Smooth muscle cell (in vitro differentiated cells): Measurements from ENCODE around the gene WDFY1. TPM values are rescaled to one million over a fixed set of nuclear protein-coding genes. Genes with fewer than 3 reads are reported as not detected.
"Not testable (repeated sequence)": the region's sequence is repeated elsewhere in the genome, so short reads cannot be mapped to it uniquely, and the experiment has no call there.

Experiments
- DNase-seq: peaks from one replicate; lab custom pipeline; 2025; ENCODE audit not compliant: unreplicated experiment; lab: John Stamatoyannopoulos, UW
- H2AFZ ChIP-seq: fragments of 200-600 bp; sonication (generic); 2 replicates; pipeline ENCODE4 v1.6.0; 2016; ENCODE audit warnings: antibody characterized with exemption, low read depth, mild to moderate bottlenecking
- H3F3A ChIP-seq: fragments of 200-600 bp; sonication (generic); 2 replicates; pipeline ENCODE4 v1.6.0; 2017; ENCODE audit warnings: antibody characterized with exemption, low read depth
- H3K27ac ChIP-seq: fragments of 200-600 bp; sonication (generic); 2 replicates; pipeline ENCODE4 v1.5.1; 2016; ENCODE audit warnings: low read depth, mild to moderate bottlenecking
- H3K27me3 ChIP-seq: fragments of 200-600 bp; sonication (generic); 2 replicates; pipeline ENCODE4 v1.6.1; 2016; ENCODE audit warnings: low read depth, mild to moderate bottlenecking
- H3K36me3 ChIP-seq: fragments of 200-600 bp; sonication (generic); 2 replicates; pipeline ENCODE4 v1.5.1; 2016; ENCODE audit warnings: low read depth
- H3K4me1 ChIP-seq: fragments of 200-600 bp; sonication (generic); 2 replicates; pipeline ENCODE4 v1.5.1; 2016; ENCODE audit warnings: low read depth
- H3K4me2 ChIP-seq: fragments of 200-600 bp; sonication (generic); 2 replicates; pipeline ENCODE4 v1.6.0; 2016; ENCODE audit warnings: mild to moderate bottlenecking
- H3K4me3 ChIP-seq: fragments of 200-600 bp; sonication (generic); 2 replicates; pipeline ENCODE4 v1.5.1; 2016; ENCODE audit warnings: mild to moderate bottlenecking
- H3K79me2 ChIP-seq: fragments of 200-600 bp; sonication (generic); 2 replicates; pipeline ENCODE4 v1.6.0; 2016; ENCODE audit warnings: low read depth, mild to moderate bottlenecking
- H3K9ac ChIP-seq: fragments of 200-600 bp; sonication (generic); 2 replicates; pipeline ENCODE4 v1.6.0; 2016; ENCODE audit warnings: low read depth
- H3K9me3 ChIP-seq: fragments of 200-600 bp; sonication (generic); replicated peaks from 2 replicates; pipeline ENCODE4 v1.5.1; 2016; ENCODE audit warnings: low read depth
- H4K20me1 ChIP-seq: fragments of 200-600 bp; sonication (generic); 2 replicates; pipeline ENCODE4 v1.6.0; 2016; ENCODE audit warnings: low read depth
- CTCF ChIP-seq: fragments of 200-600 bp; sonication (generic); IDR thresholded peaks from 2 replicates; pipeline ENCODE4 v1.5.1; 2017; ENCODE audit warnings: borderline replicate concordance, mild to moderate bottlenecking, antibody characterized with exemption; ENCODE audit not compliant: insufficient read depth, poor library complexity, severe bottlenecking
- WGBS: methylation state at CpG from one replicate; pipeline ENCODE4 v1.1.7; 2016; ENCODE audit warnings: low lambda C conversion rate; 5-methylcytosine and 5-hydroxymethylcytosine counted together
- polyA plus RNA-seq: library from polyadenylated mRNA; unstranded; fragments of >200 nt; fragmentation: Nextera tagmentation; extraction: Ambion mirVana; gene quantifications from 2 replicates; pipeline ENCODE4 v1.2.1, GENCODE V29; 2016
- total RNA-seq: library from RNA; depleted of rRNA; stranded (reverse); fragments of >200 nt; gene quantifications from 2 replicates; pipeline ENCODE4 v1.2.3, GENCODE V29; 2014

The WDFY1 gene
- total and polyA plus RNA-seq, 2 experiments from 2014 or later: 31.6 to 58.6 TPM

- Histone ChIP-seq H3K9me3 (no peaks in the 10 kb centered on the region), H3K27me3 (no peaks in the 10 kb centered on the region), H4K20me1 (peaks cover 35% of the 10 kb centered on the region), H3K9ac (peak overlapping the region; percentile 85), H3K27ac (peak overlapping the region; percentile 83), H2AFZ (peak overlapping the region; percentile 78), H3K79me2 (peaks cover 48% of the 10 kb centered on the region), H3K36me3 (no peaks in the 10 kb centered on the region), H3K4me2 (peak overlapping the region; percentile 97), H3F3A (peaks cover 3% of the 10 kb centered on the region), H3K4me3 (peak overlapping the region; percentile 84), H3K4me1 (peaks cover 14% of the 10 kb centered on the region)
- DNase-seq: peak; percentile 30
- WGBS: under 1% methylated on average over 32 of the region's 46 CpGs
- TF ChIP-seq CTCF: no peak
Observed at GRCh38 chr2:223944166-223944702, 901 bp downstream of the WDFY1 start.

GRCh38 chr2:223943561-223944008, 1.6 kb downstream of the WDFY1 start:
- Histone ChIP-seq H3K36me3 (no peaks in the 10 kb centered on the region), H3K79me2 (peaks cover 54% of the 10 kb centered on the region), H4K20me1 (peaks cover 41% of the 10 kb centered on the region), H3K9me3 (no peaks in the 10 kb centered on the region), H3K4me1 (peaks cover 14% of the 10 kb centered on the region), H3K27ac (peak overlapping the region; percentile 83), H3K9ac (no peak overlapping the region), H2AFZ (no peak overlapping the region), H3K4me2 (peak overlapping the region; percentile 97), H3F3A (peaks cover 3% of the 10 kb centered on the region), H3K27me3 (no peaks in the 10 kb centered on the region), H3K4me3 (peak overlapping the region; percentile 84)
- no peak for DNase-seq
- 12% methylated on average over 7 of the region's 7 CpGs for WGBS
- no peak for TF ChIP-seq CTCF

GRCh38 chr2:223943135-223943534, 2.0 kb downstream of the WDFY1 start:
- peaks cover 3% of the 10 kb centered on the region for H3F3A ChIP-seq
- H3K79me2 ChIP-seq: peaks cover 59% of the 10 kb centered on the region
- peak overlapping the region; percentile 97 for H3K4me2 ChIP-seq
- peaks cover 18% of the 10 kb centered on the region for H3K4me1 ChIP-seq
- H3K9me3 ChIP-seq: no peaks in the 10 kb centered on the region
- no peaks in the 10 kb centered on the region for H3K36me3 ChIP-seq
- H3K9ac ChIP-seq: no peak overlapping the region
- peak overlapping the region; percentile 84 for H3K4me3 ChIP-seq
- H3K27ac ChIP-seq: peak overlapping the region; percentile 83
- no peaks in the 10 kb centered on the region for H3K27me3 ChIP-seq
- no peak for TF ChIP-seq CTCF
- 100% methylated on average over 1 of the region's 1 CpG for WGBS
- no peak overlapping the region for H2AFZ ChIP-seq
- H4K20me1 ChIP-seq: peaks cover 46% of the 10 kb centered on the region
- DNase-seq: no peak

GRCh38 chr2:223941579-223942277, 3.4 kb downstream of the WDFY1 start:
- Histone ChIP-seq H3K4me3 (no peak overlapping the region), H3K4me1 (peaks cover 24% of the 10 kb centered on the region), H3K4me2 (peak overlapping the region; percentile 49), H4K20me1 (peaks cover 60% of the 10 kb centered on the region), H3K79me2 (peaks cover 73% of the 10 kb centered on the region), H3K9ac (no peak overlapping the region), H3K27me3 (no peaks in the 10 kb centered on the region), H3K9me3 (no peaks in the 10 kb centered on the region), H3K36me3 (no peaks in the 10 kb centered on the region), H3F3A (peaks cover 3% of the 10 kb centered on the region), H2AFZ (no peak overlapping the region), H3K27ac (peak overlapping the region; percentile 20)
- WGBS: 59% methylated on average over 12 of the region's 12 CpGs
- no peak for TF ChIP-seq CTCF
- no peak for DNase-seq

- not testable (repeated sequence) for H2AFZ ChIP-seq, H3K9me3 ChIP-seq, H3K36me3 ChIP-seq, DNase-seq, H3K27me3 ChIP-seq, H3K4me2 ChIP-seq, H3K27ac ChIP-seq, H3K9ac ChIP-seq, H3F3A ChIP-seq, H3K4me3 ChIP-seq
- peaks cover 83% of the 10 kb centered on the region for H4K20me1 ChIP-seq
- H3K79me2 ChIP-seq: peaks cover 87% of the 10 kb centered on the region
- H3K4me1 ChIP-seq: peaks cover 28% of the 10 kb centered on the region
- 67% methylated on average over 2 of the region's 2 CpGs for WGBS
Observed at GRCh38 chr2:223939438-223939837, 5.7 kb downstream of the WDFY1 start.
